Caco-2 (cell line): ENCODE data around the gene GPR12. TPM values are rescaled to one million over a fixed set of nuclear protein-coding genes. Genes with fewer than 3 reads are reported as not detected.
A peak's percentile ranks its signal among the peaks of the same experiment; 100 is the strongest.

Experiments
- BruUV-seq: library from RNA; stranded (reverse); fragments of 400-500 nt; replicated peaks from 2 replicates; lab custom pipeline; 2021; lab: Mats Ljungman, UMichigan
- CTCF ChIA-PET: fragments of 300-600 bp; sonication (Branson Sonifier 250); formaldehyde crosslinking; loops from one replicate; lab custom pipeline; 2022; ENCODE audit warnings: antibody characterized with exemption; lab: Charles Lee
- POLR2A ChIA-PET: fragments of 300-600 bp; sonication (Branson Sonifier 250); formaldehyde crosslinking; loops from one replicate; lab custom pipeline; 2022; ENCODE audit warnings: antibody characterized with exemption; lab: Charles Lee
- DNase-seq, 2 experiments: peaks; one replicate each; pipeline versions ENCODE4 v3.0.0 to v3.0.0-alpha.2; 2020 to 2022
- H3K27me3 ChIP-seq: replicated peaks from 2 replicates; pipeline ENCODE4 v1.6.0; 2011; ENCODE audit warnings: low read length; ENCODE audit not compliant: control insufficient read depth, insufficient read depth
- H3K36me3 ChIP-seq: 2 replicates; pipeline ENCODE4 v1.5.1; 2011; ENCODE audit warnings: low read length; ENCODE audit not compliant: control insufficient read depth, insufficient read depth
- H3K4me1 ChIP-seq: fragments of 250-450 bp; sonication (Bioruptor Pico); 2 replicates; pipeline ENCODE4 v1.5.1; 2020; ENCODE audit warnings: mild to moderate bottlenecking
- H3K4me3 ChIP-seq: 2 replicates; pipeline ENCODE4 v1.5.1; 2011; ENCODE audit warnings: low read depth, mild to moderate bottlenecking, control low read depth, low read length
- H3K9me3 ChIP-seq: fragments of 250-450 bp; sonication (Bioruptor Pico); 2 replicates; pipeline ENCODE4 v1.5.1; 2020; ENCODE audit warnings: mild to moderate bottlenecking, moderate library complexity
- H3K27ac Mint-ChIP-seq: one replicate; pipeline ENCODE4 v1.8.0; 2022; ENCODE audit warnings: mixed read lengths; ENCODE audit not compliant: unreplicated experiment
- H3K27me3 Mint-ChIP-seq: one replicate; pipeline ENCODE4 v1.8.0; 2022; ENCODE audit warnings: mixed read lengths; ENCODE audit not compliant: insufficient read depth, unreplicated experiment
- H3K36me3 Mint-ChIP-seq: one replicate; pipeline ENCODE4 v1.8.0; 2022; ENCODE audit warnings: mild to moderate bottlenecking, mixed read lengths; ENCODE audit not compliant: insufficient read depth, unreplicated experiment
- H3K4me1 Mint-ChIP-seq: one replicate; pipeline ENCODE4 v1.8.0; 2022; ENCODE audit warnings: low read depth, mixed read lengths; ENCODE audit not compliant: unreplicated experiment
- H3K4me3 Mint-ChIP-seq: one replicate; pipeline ENCODE4 v1.8.0; 2022; ENCODE audit warnings: mild to moderate bottlenecking, moderate library complexity, mixed read lengths; ENCODE audit not compliant: unreplicated experiment
- H3K9me3 Mint-ChIP-seq: one replicate; pipeline ENCODE4 v1.8.0; 2022; ENCODE audit warnings: mixed read lengths; ENCODE audit not compliant: unreplicated experiment
- CTCF ChIP-seq, 2 experiments: fragments of 200-600 bp in 1 of 2; IDR thresholded peaks; 1 replicate in 1 of 2; 2 replicates in 1 of 2; pipeline versions ENCODE4 v1.5.1 to v1.8.0; 2011 to 2022; ENCODE audit warnings: antibody characterized with exemption in 1 of 2, control low read depth in 1 of 2, inconsistent platforms in 1 of 2, low read depth in 1 of 2, low read length in 1 of 2, mild to moderate bottlenecking in 1 of 2, moderate library complexity in 1 of 2; ENCODE audit not compliant: insufficient read depth in 1 of 2, severe bottlenecking in 1 of 2, unreplicated experiment in 1 of 2
- intact Hi-C: fragments of 100-400 bp; cut with micrococcal nuclease; formaldehyde crosslinking; loops from one replicate; pipeline ENCODE4 v1.10.0; 2022; ENCODE audit not compliant: unreplicated experiment
- total RNA-seq: library from RNA; stranded (reverse); gene quantifications from 2 replicates; pipeline ENCODE4 v1.2.3, GENCODE V29; 2022

Gene GPR12
- total RNA-seq, 1 experiment from 2014 or later = not detected

- no peak for DNase-seq
- no peak overlapping the region for H3K4me3 Mint-ChIP-seq
- H3K9me3 Mint-ChIP-seq = no peaks in the 10 kb centered on the region
- no peaks in the 10 kb centered on the region for H3K36me3 ChIP-seq
- no peak for TF ChIP-seq CTCF (IDR thresholded peaks at IDR 0.05; ENCODE audit: insufficient read depth in 1 of 2, low read depth in 1 of 2, low read length in 1 of 2, severe bottlenecking in 1 of 2, unreplicated experiment in 1 of 2)
- peaks cover 4% of the 10 kb centered on the region; the same call in 1 of the 2 replicates for H3K4me1 ChIP-seq
- intact Hi-C loops = no loop called here
- no peak overlapping the region for H3K4me3 ChIP-seq
- H3K27me3 Mint-ChIP-seq = peaks cover 28% of the 10 kb centered on the region
- no peaks in the 10 kb centered on the region for H3K9me3 ChIP-seq
- no peaks in the 10 kb centered on the region for H3K4me1 Mint-ChIP-seq
- no peaks in the 10 kb centered on the region for H3K36me3 Mint-ChIP-seq
- no peaks in the 10 kb centered on the region; the same call in none of the 2 replicates for H3K27me3 ChIP-seq
- BruUV-seq = no TSS peak
- POLR2A ChIA-PET = no interaction called here
- CTCF ChIA-PET = no interaction called here
- H3K27ac Mint-ChIP-seq = no peak overlapping the region
These were observed 27.4 kb upstream of the GPR12 start for GRCh38 chr13:26787961-26788360.

- POLR2A ChIA-PET = no interaction called here
- no peak for TF ChIP-seq CTCF (IDR thresholded peaks at IDR 0.05; ENCODE audit: insufficient read depth in 1 of 2, low read depth in 1 of 2, low read length in 1 of 2, severe bottlenecking in 1 of 2, unreplicated experiment in 1 of 2)
- H3K4me1 Mint-ChIP-seq = no peaks in the 10 kb centered on the region
- no peak for DNase-seq
- H3K36me3 Mint-ChIP-seq = no peaks in the 10 kb centered on the region
- H3K9me3 Mint-ChIP-seq = no peaks in the 10 kb centered on the region
- H3K36me3 ChIP-seq = no peaks in the 10 kb centered on the region
- CTCF ChIA-PET = interaction anchor here (0.6 kb wide), 1 partner anchor 85 kb away, joined by 3 read pairs; no protein-coding TSS in a partner anchor
- no peak overlapping the region for H3K4me3 Mint-ChIP-seq
- H3K4me1 ChIP-seq = peaks cover 4% of the 10 kb centered on the region; the same call in 1 of the 2 replicates
- H3K27ac Mint-ChIP-seq = no peak overlapping the region
- BruUV-seq = no TSS peak
- H3K27me3 ChIP-seq = no peaks in the 10 kb centered on the region; the same call in none of the 2 replicates
- intact Hi-C loops = no loop called here
- no peaks in the 10 kb centered on the region for H3K9me3 ChIP-seq
- no peak overlapping the region for H3K4me3 ChIP-seq
- H3K27me3 Mint-ChIP-seq = peaks cover 27% of the 10 kb centered on the region
These were observed 26.2 kb upstream of the GPR12 start for GRCh38 chr13:26786651-26787295.

- ChIA-PET CTCF (no interaction called here), POLR2A (no interaction called here)
- intact Hi-C loops = no loop called here
- Histone ChIP-seq H3K4me1 (peaks cover 4% of the 10 kb centered on the region; the same call in 1 of the 2 replicates), H3K36me3 (no peaks in the 10 kb centered on the region), H3K4me3 (no peak overlapping the region), H3K9me3 (no peaks in the 10 kb centered on the region), H3K27me3 (no peaks in the 10 kb centered on the region; the same call in 1 of the 2 replicates)
- BruUV-seq = no TSS peak
- H3K27ac Mint-ChIP-seq = no peak overlapping the region
- no peaks in the 10 kb centered on the region for H3K4me1 Mint-ChIP-seq
- H3K4me3 Mint-ChIP-seq = peak overlapping the region; percentile 14
- no peaks in the 10 kb centered on the region for H3K9me3 Mint-ChIP-seq
- no peaks in the 10 kb centered on the region for H3K36me3 Mint-ChIP-seq
- H3K27me3 Mint-ChIP-seq = peaks cover 26% of the 10 kb centered on the region
- no peak for DNase-seq
- TF ChIP-seq CTCF (IDR thresholded peaks at IDR 0.05; ENCODE audit: insufficient read depth in 1 of 2, low read depth in 1 of 2, low read length in 1 of 2, severe bottlenecking in 1 of 2, unreplicated experiment in 1 of 2) = no peak
These were observed 25.4 kb upstream of the GPR12 start for GRCh38 chr13:26785838-26786630.
